ENCODE data around the gene CCDC13. TPM values are rescaled to one million over a fixed set of nuclear protein-coding genes. Genes with fewer than 3 reads are reported as not detected.

CCDC13 gene
- total RNA-seq, 1 experiment from 2014 or later: 2.3 TPM

GRCh38 chr3:42778644-42779043, 5.6 kb upstream of the CCDC13 start:
- Histone ChIP-seq H2AFZ (ENCODE audit: low read depth, low read length, poor library complexity, severe bottlenecking) (no peak overlapping the region), H3K9me3 (ENCODE audit: control insufficient read depth in 1 of 2, insufficient read depth in 1 of 2, low read depth in 1 of 2, low read length in 2 of 2) (no peaks in the 10 kb centered on the region), H3K4me2 (ENCODE audit: low read length) (no peak overlapping the region), H3K9me2 (ENCODE audit: insufficient read depth) (no peaks in the 10 kb centered on the region), H3K4me1 (ENCODE audit: control insufficient read depth in 1 of 2, insufficient read depth in 2 of 2, low read length in 2 of 2) (no peaks in the 10 kb centered on the region), H3K79me2 (ENCODE audit: insufficient read depth, low read length) (peaks cover 10% of the 10 kb centered on the region; the same call in 1 of the 2 replicates), H3K4me3 (replicated peaks in 1 of 2; ENCODE audit: low read depth in 1 of 2, low read length in 2 of 2) (no peak overlapping the region), H3K36me3 (ENCODE audit: control insufficient read depth in 1 of 2, insufficient read depth in 2 of 2, low read length in 2 of 2) (peaks cover 0 to 7% of the 10 kb centered on the region in 2 experiments; a peak in 1 of 4 replicates), H3K9ac (ENCODE audit: low read length) (no peak overlapping the region), H3K27ac (ENCODE audit: low read depth, low read length) (no peak overlapping the region), H4K20me1 (ENCODE audit: insufficient read depth) (no peaks in the 10 kb centered on the region), H3K27me3 (ENCODE audit: insufficient read depth, low read length) (no peaks in the 10 kb centered on the region)
- no peak for DNase-seq (ENCODE audit: low read depth, low spot score)
- RAD21 ChIA-PET (ENCODE audit: low non-redundant PET in 1 of 2, low total read pairs in 2 of 2, uncharacterized antibody in 2 of 2, unreplicated experiment in 2 of 2): no interaction called here
- intact Hi-C loops (cut with micrococcal nuclease): no loop called here
- no peak for TF ChIP-seq ZFX (IDR thresholded peaks at IDR 0.05)
- BruUV-seq (replicated peaks): no TSS peak
- CTCF ChIA-PET: interaction anchor here (1.0 to 1.9 kb wide), 2 partner anchors 49 to 52 kb away, joined by 3 to 7 read pairs; no protein-coding TSS in a partner anchor
- no peak for ATAC-seq
- POLR2A ChIA-PET: no interaction called here

GRCh38 chr3:42773409-42773751, 327 bp upstream of the CCDC13 start:
- CTCF ChIA-PET: no interaction called here
- no peaks in the 10 kb centered on the region for H3K4me1 ChIP-seq (ENCODE audit: control insufficient read depth in 1 of 2, insufficient read depth in 2 of 2, low read length in 2 of 2)
- no peak overlapping the region for H3K4me3 ChIP-seq (replicated peaks in 1 of 2; ENCODE audit: low read depth in 1 of 2, low read length in 2 of 2)
- no peak overlapping the region for H3K4me2 ChIP-seq (ENCODE audit: low read length)
- no peak overlapping the region for H2AFZ ChIP-seq (ENCODE audit: low read depth, low read length, poor library complexity, severe bottlenecking)
- RAD21 ChIA-PET (ENCODE audit: low non-redundant PET in 1 of 2, low total read pairs in 2 of 2, uncharacterized antibody in 2 of 2, unreplicated experiment in 2 of 2): no interaction called here
- no peaks in the 10 kb centered on the region for H3K9me2 ChIP-seq (ENCODE audit: insufficient read depth)
- H3K27ac ChIP-seq (ENCODE audit: low read depth, low read length): no peak overlapping the region
- ATAC-seq: no peak
- POLR2A ChIA-PET: no interaction called here
- H3K27me3 ChIP-seq (ENCODE audit: insufficient read depth, low read length): no peaks in the 10 kb centered on the region
- no peak overlapping the region for H3K9ac ChIP-seq (ENCODE audit: low read length)
- no peak for DNase-seq (ENCODE audit: low read depth, low spot score)
- peaks cover 0 to 4% of the 10 kb centered on the region in 2 experiments; a peak in 1 of 4 replicates for H3K36me3 ChIP-seq (ENCODE audit: control insufficient read depth in 1 of 2, insufficient read depth in 2 of 2, low read length in 2 of 2)
- H3K9me3 ChIP-seq (ENCODE audit: control insufficient read depth in 1 of 2, insufficient read depth in 1 of 2, low read depth in 1 of 2, low read length in 2 of 2): no peaks in the 10 kb centered on the region
- no peaks in the 10 kb centered on the region for H4K20me1 ChIP-seq (ENCODE audit: insufficient read depth)
- BruUV-seq (replicated peaks): no TSS peak
- no peaks in the 10 kb centered on the region for H3K79me2 ChIP-seq (ENCODE audit: insufficient read depth, low read length)
- intact Hi-C loops (cut with micrococcal nuclease): no loop called here
- no peak for TF ChIP-seq JUND (IDR thresholded peaks at IDR 0.05)
- no peak for TF ChIP-seq ELF1 (IDR thresholded peaks at IDR 0.05; ENCODE audit: borderline replicate concordance, low read depth)
- TF ChIP-seq, protein P1, sequence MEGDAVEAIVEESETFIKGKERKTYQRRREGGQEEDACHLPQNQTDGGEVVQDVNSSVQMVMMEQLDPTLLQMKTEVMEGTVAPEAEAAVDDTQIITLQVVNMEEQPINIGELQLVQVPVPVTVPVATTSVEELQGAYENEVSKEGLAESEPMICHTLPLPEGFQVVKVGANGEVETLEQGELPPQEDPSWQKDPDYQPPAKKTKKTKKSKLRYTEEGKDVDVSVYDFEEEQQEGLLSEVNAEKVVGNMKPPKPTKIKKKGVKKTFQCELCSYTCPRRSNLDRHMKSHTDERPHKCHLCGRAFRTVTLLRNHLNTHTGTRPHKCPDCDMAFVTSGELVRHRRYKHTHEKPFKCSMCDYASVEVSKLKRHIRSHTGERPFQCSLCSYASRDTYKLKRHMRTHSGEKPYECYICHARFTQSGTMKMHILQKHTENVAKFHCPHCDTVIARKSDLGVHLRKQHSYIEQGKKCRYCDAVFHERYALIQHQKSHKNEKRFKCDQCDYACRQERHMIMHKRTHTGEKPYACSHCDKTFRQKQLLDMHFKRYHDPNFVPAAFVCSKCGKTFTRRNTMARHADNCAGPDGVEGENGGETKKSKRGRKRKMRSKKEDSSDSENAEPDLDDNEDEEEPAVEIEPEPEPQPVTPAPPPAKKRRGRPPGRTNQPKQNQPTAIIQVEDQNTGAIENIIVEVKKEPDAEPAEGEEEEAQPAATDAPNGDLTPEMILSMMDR (IDR thresholded peaks at IDR 0.05 in 2 of 3, conservative IDR thresholded peaks at IDR 0.05 in 1 of 3; ENCODE audit: borderline replicate concordance in 1 of 3, insufficient read depth in 1 of 3, low read depth in 2 of 3, low read length in 2 of 3): no peak
- no peak for TF ChIP-seq EZH2phosphoT487 (IDR thresholded peaks at IDR 0.05; ENCODE audit: borderline replicate concordance)
- no peak for TF ChIP-seq CBX3 (IDR thresholded peaks at IDR 0.05; ENCODE audit: low read depth)
- TF ChIP-seq ZFX (IDR thresholded peaks at IDR 0.05): no peak
- TF ChIP-seq, protein P2, sequence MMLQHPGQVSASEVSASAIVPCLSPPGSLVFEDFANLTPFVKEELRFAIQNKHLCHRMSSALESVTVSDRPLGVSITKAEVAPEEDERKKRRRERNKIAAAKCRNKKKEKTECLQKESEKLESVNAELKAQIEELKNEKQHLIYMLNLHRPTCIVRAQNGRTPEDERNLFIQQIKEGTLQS (IDR thresholded peaks at IDR 0.05): no peak
- TF ChIP-seq CEBPB (IDR thresholded peaks at IDR 0.05; ENCODE audit: low read depth): no peak
- no peak for TF ChIP-seq POLR2AphosphoS5 (IDR thresholded peaks at IDR 0.05; ENCODE audit: low read depth, low read length)
- no peak for TF ChIP-seq EZH2 (IDR thresholded peaks at IDR 0.05)
- no peak for TF ChIP-seq EGR1 (IDR thresholded peaks at IDR 0.05; ENCODE audit: low read depth)
- no peak for TF ChIP-seq MAX (IDR thresholded peaks at IDR 0.05)
- TF ChIP-seq ZBTB33 (IDR thresholded peaks at IDR 0.05; ENCODE audit: extremely low read depth, insufficient replicate concordance, low read length): no peak
- no peak for TF ChIP-seq TCF7L2 (IDR thresholded peaks at IDR 0.05; ENCODE audit: borderline replicate concordance, extremely low read depth, insufficient read depth, insufficient read length)
- TF ChIP-seq ZNF274 (IDR thresholded peaks at IDR 0.05; ENCODE audit: low read depth, low read length): no peak
- no peak for TF ChIP-seq POLR2A (IDR thresholded peaks at IDR 0.05; ENCODE audit: borderline replicate concordance, extremely low read depth, insufficient read depth, insufficient read length)
- no peak for TF ChIP-seq FOSL1 (IDR thresholded peaks at IDR 0.05; ENCODE audit: low read depth)
- TF ChIP-seq RAD21 (IDR thresholded peaks at IDR 0.05; ENCODE audit: low read depth): no peak
- TF ChIP-seq SIN3A (IDR thresholded peaks at IDR 0.05; ENCODE audit: low read depth): no peak

Measured in HCT116 (cell line).